SK-N-SH (cell line): ENCODE data around the gene ZNF586. TPM values are rescaled to one million over a fixed set of nuclear protein-coding genes. Genes with fewer than 3 reads are reported as not detected.

Experiments used
- CTCF ChIA-PET: fragments of 300-600, 350-600 bp; formaldehyde crosslinking; extraction: SDS; loops from one replicate; lab custom pipeline; 2021; lab: Yijun Ruan, JAX
- POLR2A ChIA-PET: fragments of 350-600 bp; sonication (Branson Sonifier 250); formaldehyde crosslinking; extraction: SDS; loops from one replicate; lab custom pipeline; 2020; ENCODE audit warnings: antibody characterized with exemption, inconsistent platforms; lab: Yijun Ruan, JAX
- DNase-seq: peaks from one replicate; pipeline ENCODE4 v3.0.0; 2012
- H2AFZ ChIP-seq: fragments of 200-600 bp; sonication (generic); 2 replicates; pipeline ENCODE4 v1.8.1; 2016; ENCODE audit warnings: antibody characterized with exemption, mild to moderate bottlenecking, low read depth
- H3F3A ChIP-seq: fragments of 200-600 bp; sonication (generic); replicated peaks from 2 replicates; pipeline ENCODE3; 2016; ENCODE audit warnings: antibody characterized with exemption, mild to moderate bottlenecking; ENCODE audit not compliant: insufficient read depth
- H3K27ac ChIP-seq, 2 experiments: fragments of 200-500 bp in 1 of 2; fragments of 200-600 bp in 1 of 2; sonication (Bioruptor generic) in 1 of 2; sonication (generic), shearing (Covaris generic) in 1 of 2; 2 replicates each; pipeline versions ENCODE4 v1.5.1 to v1.6.1; 2014 to 2016; ENCODE audit warnings: low read depth in 2 of 2, inconsistent platforms in 1 of 2, low read length in 1 of 2, mild to moderate bottlenecking in 1 of 2, mixed read lengths in 1 of 2
- H3K27me3 ChIP-seq: fragments of 200-600 bp; sonication (generic), shearing (Covaris generic); 2 replicates; pipeline ENCODE4 v1.6.1; 2016; ENCODE audit warnings: mixed run types; ENCODE audit not compliant: insufficient read depth
- H3K36me3 ChIP-seq, 2 experiments: fragments of 200-500 bp in 1 of 2; fragments of 200-600 bp in 1 of 2; sonication (Bioruptor generic) in 1 of 2; sonication (generic) in 1 of 2; replicated peaks in 1 of 2; 2 replicates each; pipeline versions ENCODE3 to v1.5.1; 2014 to 2016; ENCODE audit warnings: low read length in 1 of 2, mild to moderate bottlenecking in 1 of 2; ENCODE audit not compliant: insufficient read depth in 2 of 2, control insufficient read depth in 1 of 2
- H3K4me1 ChIP-seq, 2 experiments: fragments of 200-500 bp in 1 of 2; fragments of 200-600 bp in 1 of 2; sonication (Bioruptor generic) in 1 of 2; sonication (generic), shearing (Covaris generic) in 1 of 2; 2 replicates each; pipeline versions ENCODE4 v1.5.1 to v1.6.1; 2014 to 2016; ENCODE audit warnings: low read depth in 1 of 2, low read length in 1 of 2, mixed run types in 1 of 2; ENCODE audit not compliant: insufficient read depth in 2 of 2, control insufficient read depth in 1 of 2
- H3K4me2 ChIP-seq: fragments of 200-600 bp; sonication (generic), shearing (Covaris generic); 2 replicates; pipeline ENCODE4 v1.6.1; 2017; ENCODE audit warnings: mixed run types
- H3K4me3 ChIP-seq, 2 experiments: fragments of 200-500 bp in 1 of 2; fragments of 200-600 bp in 1 of 2; sonication (Bioruptor generic) in 1 of 2; sonication (generic), shearing (Covaris generic) in 1 of 2; 2 replicates each; pipeline versions ENCODE4 v1.5.1 to v1.8.1; 2014 to 2016; ENCODE audit warnings: low read depth in 2 of 2, inconsistent platforms in 1 of 2, low read length in 1 of 2, mild to moderate bottlenecking in 1 of 2, mixed read lengths in 1 of 2, moderate library complexity in 1 of 2
- H3K79me2 ChIP-seq: fragments of 200-600 bp; sonication (generic); 2 replicates; pipeline ENCODE4 v1.8.1; 2017; ENCODE audit warnings: mild to moderate bottlenecking; ENCODE audit not compliant: insufficient read depth
- H3K9ac ChIP-seq: fragments of 200-600 bp; sonication (generic); 2 replicates; pipeline ENCODE4 v1.6.1; 2017; ENCODE audit warnings: mixed run types
- H3K9me2 ChIP-seq: fragments of 200-600 bp; sonication (generic); 2 replicates; pipeline ENCODE4 v1.6.1; 2017; ENCODE audit warnings: mixed run types
- H3K9me3 ChIP-seq: fragments of 200-600 bp; sonication (generic); 2 replicates; pipeline ENCODE4 v1.6.1; 2017; ENCODE audit warnings: mixed run types, mild to moderate bottlenecking, moderate library complexity
- H4K20me1 ChIP-seq: fragments of 200-600 bp; sonication (generic); 2 replicates; pipeline ENCODE4 v1.6.1; 2017; ENCODE audit warnings: mild to moderate bottlenecking, mixed run types; ENCODE audit not compliant: insufficient read depth
- ELF1 ChIP-seq: IDR thresholded peaks from 2 replicates; pipeline ENCODE4 v1.4.0; 2012
- EP300 ChIP-seq, 2 experiments: IDR thresholded peaks; 2 replicates each; pipeline versions ENCODE4 v1.4.0 to v1.6.1; 2012; ENCODE audit warnings: borderline replicate concordance in 1 of 2, low read depth in 1 of 2, low read length in 1 of 2
- EZH2phosphoT487 ChIP-seq: fragments of 200-600 bp; sonication (generic); IDR thresholded peaks from 2 replicates; pipeline ENCODE4 v1.6.1; 2017; ENCODE audit warnings: low read depth, mixed run types, mild to moderate bottlenecking, antibody characterized with exemption, moderate library complexity, borderline replicate concordance
- GABPA ChIP-seq: IDR thresholded peaks from 2 replicates; pipeline ENCODE4 v1.4.0; 2012; ENCODE audit warnings: low read depth, mild to moderate bottlenecking
- JUND ChIP-seq: IDR thresholded peaks from 2 replicates; pipeline ENCODE4 v1.4.0; 2012
- MXI1 ChIP-seq: IDR thresholded peaks from 2 replicates; pipeline ENCODE4 v1.6.1; 2012; ENCODE audit warnings: mild to moderate bottlenecking, low read depth, low read length, improper control_type of control experiment
- NFIC ChIP-seq: IDR thresholded peaks from 2 replicates; pipeline ENCODE4 v1.4.0; 2012; ENCODE audit warnings: borderline replicate concordance
- PBX3 ChIP-seq: IDR thresholded peaks from 2 replicates; pipeline ENCODE4; 2012
- RCOR1 ChIP-seq: fragments of 150-350 bp; IDR thresholded peaks from 2 replicates; pipeline ENCODE4 v1.6.1; 2017; ENCODE audit warnings: antibody characterized with exemption, low read length
- RFX5 ChIP-seq: IDR thresholded peaks from 2 replicates; pipeline ENCODE4 v1.6.1; 2012; ENCODE audit warnings: mild to moderate bottlenecking, improper control_type of control experiment, low read length
- RXRA ChIP-seq: IDR thresholded peaks from 2 replicates; pipeline ENCODE4 v1.4.0; 2012; ENCODE audit warnings: low read depth, mild to moderate bottlenecking, borderline replicate concordance
- SIN3A ChIP-seq: IDR thresholded peaks from 2 replicates; pipeline ENCODE4 v1.6.1; 2012; ENCODE audit warnings: low read depth, mild to moderate bottlenecking, low read length, moderate library complexity, borderline replicate concordance
- TAF1 ChIP-seq: IDR thresholded peaks from 2 replicates; pipeline ENCODE4 v1.6.1; 2012; ENCODE audit warnings: low read depth, mild to moderate bottlenecking, low read length, moderate library complexity, borderline replicate concordance
- TEAD4 ChIP-seq: IDR thresholded peaks from 2 replicates; pipeline ENCODE4 v1.4.0; 2012; ENCODE audit warnings: mild to moderate bottlenecking, borderline replicate concordance; ENCODE audit not compliant: insufficient read depth
- USF2 ChIP-seq: fragments of 150-350 bp; IDR thresholded peaks from 2 replicates; pipeline ENCODE4 v1.6.1; 2017; ENCODE audit warnings: antibody characterized with exemption, low read length, low read depth, borderline replicate concordance
- YY1 ChIP-seq: IDR thresholded peaks from 2 replicates; pipeline ENCODE4 v1.4.0; 2012; ENCODE audit warnings: low read depth, mild to moderate bottlenecking
- WGBS: methylation state at CpG from one replicate; pipeline ENCODE4 v1.1.6; 2017; ENCODE audit warnings: low lambda C conversion rate; 5-methylcytosine and 5-hydroxymethylcytosine counted together
- polyA plus RNA-seq, 3 experiments: library from polyadenylated mRNA; depleted of rRNA; stranded (reverse); fragments of >200 nt; gene quantifications; 2 replicates each; pipeline ENCODE4 v1.2.3, GENCODE V29; 2012
- TF ChIP-seq, protein P1 (sequence below): IDR thresholded peaks from 2 replicates; pipeline ENCODE4 v1.4.0; 2012; ENCODE audit warnings: low read depth, borderline replicate concordance

The ZNF586 gene
- polyA plus RNA-seq, 1 of the 3 experiments (the other 2 are of a cell fraction) = 3.5 TPM

DNA sequence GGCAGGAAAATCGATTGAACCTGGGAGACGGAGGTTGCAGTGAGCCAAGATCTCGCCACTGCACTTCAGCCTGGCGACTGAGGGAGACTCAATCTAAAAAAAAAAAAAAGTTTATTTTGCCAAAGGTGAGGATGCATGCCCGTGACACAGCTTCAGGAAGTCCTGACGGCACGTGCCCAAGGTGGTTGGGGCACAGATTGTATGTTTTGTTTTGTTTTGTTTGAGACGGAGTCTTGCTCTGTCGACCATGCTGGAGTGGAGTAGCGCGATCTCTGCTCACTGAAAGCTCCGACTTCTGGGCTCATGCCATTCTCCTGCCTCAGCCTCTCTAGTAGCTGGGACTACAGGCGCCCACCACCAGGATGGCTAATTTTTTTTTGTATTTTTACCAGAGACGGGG is 48.5 kb downstream of the ZNF586 start (continued):
- TF ChIP-seq PBX3 = no peak

GRCh38 chr19:57818378-57818777 is 48.9 kb downstream of the ZNF586 start:
- WGBS = 94% methylated on average over 7 of the region's 7 CpGs
- TF ChIP-seq, protein P1, sequence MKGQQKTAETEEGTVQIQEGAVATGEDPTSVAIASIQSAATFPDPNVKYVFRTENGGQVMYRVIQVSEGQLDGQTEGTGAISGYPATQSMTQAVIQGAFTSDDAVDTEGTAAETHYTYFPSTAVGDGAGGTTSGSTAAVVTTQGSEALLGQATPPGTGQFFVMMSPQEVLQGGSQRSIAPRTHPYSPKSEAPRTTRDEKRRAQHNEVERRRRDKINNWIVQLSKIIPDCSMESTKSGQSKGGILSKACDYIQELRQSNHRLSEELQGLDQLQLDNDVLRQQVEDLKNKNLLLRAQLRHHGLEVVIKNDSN = no peak
- TF ChIP-seq YY1 = no peak
- no peak for TF ChIP-seq TEAD4
- TF ChIP-seq NFIC = no peak
- no peak for TF ChIP-seq RCOR1
- no peak for TF ChIP-seq SIN3A
- TF ChIP-seq GABPA = no peak
- no peak for TF ChIP-seq EZH2phosphoT487
- TF ChIP-seq USF2 = no peak
- TF ChIP-seq RXRA = no peak
- TF ChIP-seq ELF1 = no peak
- no peak for TF ChIP-seq TAF1
- TF ChIP-seq JUND = no peak
- TF ChIP-seq PBX3 = no peak
- TF ChIP-seq EP300 (IDR thresholded peaks at IDR 0.05; ENCODE audit: borderline replicate concordance in 1 of 2, low read depth in 1 of 2, low read length in 1 of 2) = no peak
- no peak for TF ChIP-seq RFX5
- no peak for TF ChIP-seq MXI1
- TF ChIP-seq, all 33 proteins: peak for 0
- peaks cover 54% of the 10 kb centered on the region for H3K79me2 ChIP-seq
- H3K4me3 ChIP-seq = no peak overlapping the region
- peaks cover 0 to 13% of the 10 kb centered on the region in 2 experiments; a peak in 2 of 4 replicates for H3K4me1 ChIP-seq
- H3K27ac ChIP-seq = no peak overlapping the region
- no peaks in the 10 kb centered on the region for H3K9me3 ChIP-seq
- no peak for DNase-seq
- no peaks in the 10 kb centered on the region for H3K27me3 ChIP-seq
- no peaks in the 10 kb centered on the region for H3K36me3 ChIP-seq
- CTCF ChIA-PET = interaction anchor here (0.9 kb wide), 1 partner anchor 98 kb away, joined by 3 read pairs; no protein-coding TSS in a partner anchor
- no peak overlapping the region for H3K4me2 ChIP-seq
- no peaks in the 10 kb centered on the region for H3F3A ChIP-seq
- H2AFZ ChIP-seq = peak overlapping the region; percentile 95; the same call in 1 of the 2 replicates
- POLR2A ChIA-PET = no interaction called here
- no peak overlapping the region for H3K9ac ChIP-seq
- no peaks in the 10 kb centered on the region for H3K9me2 ChIP-seq
- 0 out of 2 replicates have a peak, but pooled peaks cover 2% of the 10 kb centered on the region for H4K20me1 ChIP-seq
